AG04450 (cell line): ENCODE results near the gene PTGIR. TPM values are rescaled to one million over a fixed set of nuclear protein-coding genes. Genes with fewer than 3 reads are reported as not detected.
A peak's percentile ranks its signal among the peaks of the same experiment; 100 is the strongest.

Experiments
- CTCF ChIA-PET: fragments of 300-600, 350-600 bp; formaldehyde crosslinking; extraction: SDS; loops from one replicate; lab custom pipeline; 2022; ENCODE audit warnings: antibody characterized with exemption, inconsistent platforms; lab: Charles Lee
- POLR2A ChIA-PET: fragments of 350-600 bp; formaldehyde crosslinking; extraction: SDS; loops from one replicate; lab custom pipeline; 2021; ENCODE audit warnings: antibody characterized with exemption, inconsistent platforms; lab: Yijun Ruan, JAX
- DNase-seq: peaks from one replicate; pipeline ENCODE4 v3.0.0-alpha.2; 2011; ENCODE audit warnings: low read depth, low spot score
- H3K27ac ChIP-seq: one replicate; pipeline ENCODE4 v1.5.1; 2012; ENCODE audit warnings: low read depth, low read length, control low read depth
- H3K27me3 ChIP-seq: one replicate; pipeline ENCODE4 v1.6.0; 2012; ENCODE audit warnings: low read length; ENCODE audit not compliant: control insufficient read depth, insufficient read depth
- H3K4me3 ChIP-seq: 2 replicates; pipeline ENCODE4 v1.5.1; 2011; ENCODE audit warnings: mild to moderate bottlenecking, low read depth, low read length, control low read depth
- H3K9me3 ChIP-seq: 2 replicates; pipeline ENCODE4 v1.5.1; 2012; ENCODE audit warnings: low read length; ENCODE audit not compliant: control insufficient read depth, insufficient read depth
- CTCF ChIP-seq: IDR thresholded peaks from 2 replicates; pipeline ENCODE4 v1.5.1; 2011; ENCODE audit warnings: low read depth, low read length, control low read depth, inconsistent platforms
- polyA plus RNA-seq: library from polyadenylated mRNA; depleted of rRNA; stranded (reverse); fragments of >200 nt; gene quantifications from 2 replicates; pipeline ENCODE4 v1.2.3, GENCODE V29; 2011

Gene PTGIR
- polyA plus RNA-seq, 1 experiment, result 2.4 TPM

DNA sequence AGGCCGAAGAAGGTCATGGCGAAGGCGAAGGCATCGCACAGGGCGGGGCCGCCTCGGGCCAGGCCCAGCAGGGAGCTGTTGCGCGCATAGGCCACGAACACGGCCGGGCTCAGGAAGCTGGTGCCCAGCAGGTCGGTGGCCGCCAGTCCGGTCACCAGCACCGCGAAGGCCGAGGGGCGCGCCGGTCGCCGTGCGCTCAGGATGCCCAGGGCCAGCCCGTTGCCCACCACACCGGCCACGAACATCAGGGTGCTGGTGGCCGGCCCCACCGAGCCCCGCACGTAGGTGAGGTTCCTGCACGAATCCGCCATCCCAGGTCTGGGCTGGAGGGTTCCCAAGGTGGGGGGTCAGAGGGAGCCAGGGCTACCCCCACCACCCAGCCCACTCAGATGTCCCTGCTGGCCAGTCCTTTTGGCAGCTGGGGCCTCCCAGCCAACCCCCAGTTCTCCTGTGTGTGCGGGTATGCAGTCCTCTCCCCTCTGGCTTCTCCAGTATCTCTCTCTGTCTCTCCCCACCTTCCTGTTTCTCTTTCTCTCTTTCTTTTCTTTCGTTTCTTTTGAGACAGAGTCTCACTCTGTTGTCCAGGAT, 880 bp downstream of the PTGIR start:
- CTCF ChIA-PET, result interaction anchor here (1.1 kb wide), 1 partner anchor 38 kb away, joined by 6 read pairs; no protein-coding TSS in a partner anchor
- H3K9me3 ChIP-seq, result no peaks in the 10 kb centered on the region; the same call in 1 of the 2 replicates
- TF ChIP-seq CTCF, result no peak
- POLR2A ChIA-PET, result interaction anchor here (1.2 kb wide), 1 partner anchor 37 kb away, joined by 8 read pairs; the partner anchor contains the start of gene DACT3
- no peaks in the 10 kb centered on the region for H3K27me3 ChIP-seq
- peak overlapping the region; percentile 59 for H3K4me3 ChIP-seq
- no peak for DNase-seq
- no peak overlapping the region for H3K27ac ChIP-seq

GRCh38 chr19:46622118-46622446, 2.8 kb downstream of the PTGIR start:
- Histone ChIP-seq H3K4me3 (peak overlapping the region; percentile 29; the same call in 1 of the 2 replicates), H3K9me3 (no peaks in the 10 kb centered on the region; the same call in 1 of the 2 replicates), H3K27ac (no peak overlapping the region), H3K27me3 (no peaks in the 10 kb centered on the region)
- POLR2A ChIA-PET, result interaction anchor here (0.7 kb wide), 1 partner anchor 16 kb away, joined by 11 read pairs; no protein-coding TSS in a partner anchor
- no peak for TF ChIP-seq CTCF
- CTCF ChIA-PET, result interaction anchor here (14.3 kb wide), 1 partner anchor 42 kb away, joined by 296 read pairs; the partner anchor contains the start of gene DACT3
- DNase-seq, result no peak

DNA sequence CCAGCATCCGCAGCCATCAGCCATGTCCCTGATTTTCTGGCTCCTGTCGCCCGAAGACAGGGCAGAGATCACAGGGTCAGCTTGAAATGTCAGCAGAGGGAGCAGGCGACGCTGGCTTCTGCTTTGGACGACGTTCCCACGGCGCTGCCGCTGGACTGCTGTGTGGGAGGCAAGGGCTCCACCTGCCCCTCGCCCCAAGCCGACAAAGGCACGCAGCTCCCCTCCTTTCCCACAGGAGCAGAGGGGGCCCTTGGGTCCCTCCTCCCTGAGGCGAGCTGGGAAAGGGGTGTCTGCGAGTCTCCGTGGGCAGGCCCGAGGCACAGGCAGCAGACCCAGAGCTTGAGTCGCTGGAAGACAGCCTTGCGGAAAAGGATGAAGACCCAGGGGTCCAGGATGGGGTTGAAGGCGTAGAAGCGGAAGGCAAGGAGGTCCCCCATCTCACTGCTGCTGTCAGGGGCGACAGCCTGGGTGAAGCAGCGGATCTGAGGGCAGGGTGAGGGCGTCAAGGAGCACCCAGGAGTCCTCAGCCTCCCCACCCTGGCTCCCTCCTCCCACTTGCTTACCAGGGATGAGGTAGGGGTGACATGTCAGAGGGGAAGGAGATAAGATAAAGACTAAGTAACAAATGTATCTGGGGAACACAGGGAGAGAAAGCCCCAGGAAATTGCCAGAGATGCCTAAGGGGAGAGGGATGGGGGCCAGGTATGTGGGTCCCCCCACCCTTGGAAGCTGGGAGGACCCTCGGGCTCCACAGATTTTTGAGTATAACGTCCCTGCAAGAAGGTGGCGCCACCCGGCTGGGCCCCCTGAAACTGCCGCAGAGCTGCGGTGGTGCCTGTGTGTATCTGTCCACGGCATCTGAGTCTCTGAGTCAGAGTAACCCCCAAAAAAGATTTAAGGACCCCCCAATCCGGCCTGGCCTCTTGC, 3.4 kb downstream of the PTGIR start:
- Histone ChIP-seq H3K27me3 (no peaks in the 10 kb centered on the region), H3K27ac (peak overlapping the region; percentile 57), H3K4me3 (peak overlapping the region; percentile 43), H3K9me3 (no peaks in the 10 kb centered on the region; the same call in 1 of the 2 replicates)
- 0 out of 2 replicates have a peak, but pooled peaks have one; percentile 16 for TF ChIP-seq CTCF
- POLR2A ChIA-PET, result interaction anchor here (0.6 to 1.2 kb wide), 3 partner anchors 21 to 489 kb away, joined by 3 to 5 read pairs (median 3); no protein-coding TSS in a partner anchor
- DNase-seq, result no peak
- CTCF ChIA-PET, result interaction anchor here (14.3 kb wide), 1 partner anchor 43 kb away, joined by 296 read pairs; the partner anchor contains the start of gene DACT3

- Histone ChIP-seq H3K27me3 (no peaks in the 10 kb centered on the region), H3K27ac (peak overlapping the region; percentile 78), H3K9me3 (no peaks in the 10 kb centered on the region; the same call in 1 of the 2 replicates), H3K4me3 (peak overlapping the region; percentile 43)
- ChIA-PET CTCF (interaction anchor here (14.3 kb wide), 1 partner anchor 44 kb away, joined by 296 read pairs; the partner anchor contains the start of gene DACT3), POLR2A (interaction anchor here (0.6 to 1.2 kb wide), 3 partner anchors 20 to 490 kb away, joined by 3 to 5 read pairs (median 3); no protein-coding TSS in a partner anchor)
- no peak for TF ChIP-seq CTCF
- DNase-seq, result no peak
Measured at GRCh38 chr19:46620716-46621115, 4.2 kb downstream of the PTGIR start.
